Esophagus muscularis mucosa (tissue), 3 donors: Measurements from ENCODE around the gene MAML3.

Experiments
- EP300 ChIP-seq: sonication (generic); formaldehyde crosslinking; IDR thresholded peaks from one replicate; pipeline ENCODE4 v1.6.1; 2017; ENCODE audit warnings: antibody characterized with exemption
- TF ChIP-seq, protein P1 (sequence below), 3 experiments: fragments of 200-600 bp in 2 of 3; fragments of 450-650 bp in 1 of 3; sonication (generic) in 2 of 3; IDR thresholded peaks; one replicate each; pipeline ENCODE4 v1.5.1; 2017 to 2019; ENCODE audit warnings: antibody characterized with exemption in 3 of 3, mild to moderate bottlenecking in 2 of 3, moderate library complexity in 1 of 3

DNA sequence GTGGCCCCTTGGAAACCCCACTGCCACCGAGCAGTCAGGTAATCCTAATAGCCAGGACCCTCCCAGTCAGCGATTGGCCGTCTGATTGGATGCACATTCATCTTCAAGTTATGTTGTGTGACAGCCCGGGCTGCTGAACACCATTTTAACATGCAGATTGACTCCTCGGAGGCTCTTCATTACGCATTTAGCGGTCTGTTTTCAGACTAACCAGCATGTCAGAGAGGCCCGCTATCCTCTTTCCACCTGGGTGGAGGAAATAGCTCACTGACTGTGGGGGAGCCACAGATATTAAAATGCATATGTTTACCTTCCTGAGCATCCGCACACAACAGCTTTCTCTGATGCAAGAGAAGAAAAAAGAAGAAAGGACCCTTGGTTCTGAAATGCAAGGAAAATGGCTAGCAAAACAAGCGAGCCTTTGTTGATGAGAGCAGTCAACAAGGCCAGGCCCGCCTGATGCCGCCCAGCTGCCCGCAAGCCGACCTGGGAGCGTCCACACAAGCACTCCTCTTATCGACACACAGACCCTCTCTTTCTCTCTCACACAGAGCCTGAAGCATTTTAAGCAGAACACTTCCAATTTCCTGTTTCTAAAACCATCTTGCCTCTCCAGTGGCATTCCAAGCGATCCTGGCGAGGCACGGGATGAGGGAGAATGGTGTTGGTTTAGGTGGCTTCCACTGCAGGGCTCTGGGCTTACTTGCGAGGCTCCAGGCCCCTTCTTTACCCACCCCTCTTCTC, 370.1 kb downstream of the MAML3 start:
- TF ChIP-seq, protein P1, sequence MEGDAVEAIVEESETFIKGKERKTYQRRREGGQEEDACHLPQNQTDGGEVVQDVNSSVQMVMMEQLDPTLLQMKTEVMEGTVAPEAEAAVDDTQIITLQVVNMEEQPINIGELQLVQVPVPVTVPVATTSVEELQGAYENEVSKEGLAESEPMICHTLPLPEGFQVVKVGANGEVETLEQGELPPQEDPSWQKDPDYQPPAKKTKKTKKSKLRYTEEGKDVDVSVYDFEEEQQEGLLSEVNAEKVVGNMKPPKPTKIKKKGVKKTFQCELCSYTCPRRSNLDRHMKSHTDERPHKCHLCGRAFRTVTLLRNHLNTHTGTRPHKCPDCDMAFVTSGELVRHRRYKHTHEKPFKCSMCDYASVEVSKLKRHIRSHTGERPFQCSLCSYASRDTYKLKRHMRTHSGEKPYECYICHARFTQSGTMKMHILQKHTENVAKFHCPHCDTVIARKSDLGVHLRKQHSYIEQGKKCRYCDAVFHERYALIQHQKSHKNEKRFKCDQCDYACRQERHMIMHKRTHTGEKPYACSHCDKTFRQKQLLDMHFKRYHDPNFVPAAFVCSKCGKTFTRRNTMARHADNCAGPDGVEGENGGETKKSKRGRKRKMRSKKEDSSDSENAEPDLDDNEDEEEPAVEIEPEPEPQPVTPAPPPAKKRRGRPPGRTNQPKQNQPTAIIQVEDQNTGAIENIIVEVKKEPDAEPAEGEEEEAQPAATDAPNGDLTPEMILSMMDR (IDR thresholded peaks at IDR 0.05): no peak
- TF ChIP-seq EP300: no peak
